Natural killer cell treated with Interleukin-12 subunit alpha and Interleukin-12 subunit beta and Interleukin-15 and Interleukin-18, amount 100 ng/mL, for 72 hours (primary cell): ENCODE results near the gene ZNRF3. TPM values are rescaled to one million over a fixed set of nuclear protein-coding genes. Genes with fewer than 3 reads are reported as not detected.

ENCODE experiments used
- ATAC-seq, 2 donors: fragments of 150-1000 bp; cut with Tn5 transposase in 1 of 2; sonication (Bioruptor Pico), chemical (Tn5 transposase) in 1 of 2; 2 replicates each; pipeline ENCODE4 v1.10.0; 2021
- DNase-seq: peaks from one replicate; pipeline ENCODE4 v3.0.0; 2022; ENCODE audit warnings: low spot score
- H3K27ac Mint-ChIP-seq, 2 donors: 1 replicate in 1 of 2; 2 replicates in 1 of 2; pipeline ENCODE4 v1.8.0; 2022; ENCODE audit warnings: mixed read lengths in 2 of 2, mild to moderate bottlenecking in 1 of 2, moderate library complexity in 1 of 2
- H3K27me3 Mint-ChIP-seq, 2 donors: 1 replicate in 1 of 2; 2 replicates in 1 of 2; pipeline ENCODE4 v1.8.0; 2022; ENCODE audit warnings: mixed read lengths in 2 of 2
- H3K36me3 Mint-ChIP-seq: one replicate; pipeline ENCODE4 v1.8.0; 2022; ENCODE audit warnings: mixed read lengths
- H3K4me1 Mint-ChIP-seq, 2 donors: 1 replicate in 1 of 2; 2 replicates in 1 of 2; pipeline ENCODE4 v1.8.0; 2022; ENCODE audit warnings: low read depth in 2 of 2, mixed read lengths in 2 of 2, mild to moderate bottlenecking in 1 of 2
- H3K4me3 Mint-ChIP-seq: one replicate; pipeline ENCODE4 v1.8.0; 2022; ENCODE audit warnings: mixed read lengths
- H3K9me3 Mint-ChIP-seq: 2 replicates; pipeline ENCODE4 v1.8.0; 2022; ENCODE audit warnings: mixed read lengths
- total RNA-seq, 2 donors: library from RNA; stranded (reverse); gene quantifications; one replicate each; pipeline ENCODE4 v1.2.3, GENCODE V29; 2022

The ZNRF3 gene
- total RNA-seq, 2 donors from 2014 or later, result 0.61 to 0.64 TPM

DNA sequence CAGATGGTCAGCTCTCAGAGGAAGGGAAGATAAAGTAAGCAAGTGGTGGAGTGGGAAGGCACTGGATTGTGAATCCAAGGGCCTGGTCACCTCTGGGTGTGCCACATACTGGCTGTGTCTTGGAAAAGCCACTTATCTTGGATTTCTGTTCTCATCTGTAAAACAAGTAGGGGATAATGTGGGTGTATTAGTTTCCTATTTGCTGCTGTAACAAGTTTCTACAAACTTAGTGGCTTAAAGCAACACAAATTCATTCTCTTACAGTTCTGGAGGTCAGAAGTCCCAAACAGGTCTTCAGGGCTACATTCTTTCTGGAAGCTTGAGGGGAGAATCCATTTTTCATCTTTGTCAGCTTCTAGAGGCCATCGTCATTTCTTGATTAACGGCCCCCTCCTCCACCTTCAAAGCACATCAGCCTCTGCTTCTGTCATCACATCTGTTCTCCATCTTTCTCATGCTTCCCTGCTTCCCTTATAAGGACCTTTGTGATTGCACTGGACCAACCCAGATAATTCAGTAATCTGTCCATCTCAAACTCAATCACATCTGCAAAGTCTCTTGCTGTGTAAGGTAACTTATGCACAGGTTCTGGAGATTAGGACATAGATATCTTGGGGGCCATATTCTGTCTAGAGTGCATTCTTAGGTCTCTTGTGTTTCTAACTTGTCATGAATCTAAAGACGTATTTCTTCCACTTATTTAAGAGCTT lies 102.4 kb downstream of the ZNRF3 start:
- Mint-ChIP-seq H3K27ac (no peak overlapping the region), H3K4me1 (peaks cover 4 to 6% of the 10 kb centered on the region in 2 donors), H3K9me3 (no peaks in the 10 kb centered on the region), H3K36me3 (peaks cover 7% of the 10 kb centered on the region), H3K4me3 (no peak overlapping the region), H3K27me3 (peaks cover 22 to 28% of the 10 kb centered on the region in 2 donors)
- ATAC-seq, result no peak
- no peak for DNase-seq

DNA sequence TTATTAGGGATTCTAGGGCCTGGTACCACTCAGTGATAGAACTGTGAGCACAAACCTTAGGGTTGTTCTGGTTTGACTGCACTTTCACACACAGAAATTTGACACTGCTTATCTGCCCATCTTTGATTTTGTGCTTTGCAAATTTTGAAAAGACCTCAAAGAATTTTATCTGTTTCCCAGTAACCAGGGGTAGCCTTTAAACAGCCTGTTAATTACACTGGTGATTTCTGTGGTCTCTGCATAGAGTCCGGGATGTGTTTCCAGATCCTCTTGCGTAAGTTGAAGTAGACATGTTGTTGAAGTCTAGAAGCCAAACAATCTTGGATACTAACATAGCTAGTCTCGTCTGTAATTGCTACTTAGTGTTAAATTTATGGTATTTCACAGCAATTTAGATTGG lies 103.0 kb downstream of the ZNRF3 start:
- Mint-ChIP-seq H3K4me3 (no peak overlapping the region), H3K36me3 (peaks cover 7% of the 10 kb centered on the region), H3K4me1 (peaks cover 4 to 6% of the 10 kb centered on the region in 2 donors), H3K9me3 (no peaks in the 10 kb centered on the region), H3K27me3 (peaks cover 22 to 25% of the 10 kb centered on the region in 2 donors), H3K27ac (no peak overlapping the region)
- no peak for ATAC-seq
- no peak for DNase-seq

DNA sequence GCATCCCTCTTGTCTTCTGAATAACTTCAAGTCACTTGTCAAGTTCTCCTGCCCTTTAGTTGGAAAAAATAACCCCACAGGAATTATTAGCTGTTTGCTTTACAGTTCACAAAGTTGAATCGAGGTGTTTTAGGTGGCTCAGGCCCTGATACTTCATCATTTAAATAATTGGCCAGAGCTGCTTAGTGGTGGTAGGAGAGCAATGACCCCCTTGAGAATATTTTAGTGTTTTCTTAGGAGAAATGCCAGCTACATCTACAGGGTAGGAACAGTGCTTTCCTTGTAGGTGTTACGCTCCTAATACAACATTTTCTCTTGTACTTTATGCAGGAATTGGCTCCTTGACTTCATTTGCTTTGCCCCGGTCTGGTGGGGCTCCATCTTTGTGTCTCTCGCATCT lies 105.1 kb downstream of the ZNRF3 start:
- no peak overlapping the region for H3K27ac Mint-ChIP-seq
- H3K9me3 Mint-ChIP-seq, result no peaks in the 10 kb centered on the region
- ATAC-seq (no peak), DNase-seq (no peak)
- peaks cover 7% of the 10 kb centered on the region for H3K36me3 Mint-ChIP-seq
- peaks cover 2 to 6% of the 10 kb centered on the region in 2 donors for H3K4me1 Mint-ChIP-seq
- no peak overlapping the region for H3K4me3 Mint-ChIP-seq
- H3K27me3 Mint-ChIP-seq, result peaks cover 17 to 29% of the 10 kb centered on the region in 2 donors

DNA sequence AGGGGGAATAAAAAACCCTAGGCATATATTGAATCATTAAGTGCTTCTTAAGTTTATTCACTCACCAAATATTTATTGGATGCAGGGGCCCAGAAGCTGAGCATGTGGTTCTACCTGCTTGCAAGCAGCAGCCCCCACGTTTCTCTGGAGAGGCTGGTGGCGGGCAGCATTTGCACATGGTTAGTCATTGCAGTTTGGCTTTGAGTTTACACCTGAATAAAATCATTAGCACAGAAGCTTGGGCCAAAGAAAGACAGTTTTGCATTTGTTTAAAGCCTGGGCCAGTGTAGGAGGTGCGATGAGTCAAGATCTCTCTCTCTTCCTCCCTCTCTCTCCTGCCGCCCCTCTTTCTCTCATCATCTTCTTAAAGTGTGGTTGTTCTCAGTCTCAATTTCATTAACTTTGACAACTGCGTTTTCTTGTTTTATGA lies 105.7 kb downstream of the ZNRF3 start:
- H3K27me3 Mint-ChIP-seq, result peaks cover 15 to 26% of the 10 kb centered on the region in 2 donors
- H3K36me3 Mint-ChIP-seq, result peaks cover 7% of the 10 kb centered on the region
- no peak for DNase-seq

DNA sequence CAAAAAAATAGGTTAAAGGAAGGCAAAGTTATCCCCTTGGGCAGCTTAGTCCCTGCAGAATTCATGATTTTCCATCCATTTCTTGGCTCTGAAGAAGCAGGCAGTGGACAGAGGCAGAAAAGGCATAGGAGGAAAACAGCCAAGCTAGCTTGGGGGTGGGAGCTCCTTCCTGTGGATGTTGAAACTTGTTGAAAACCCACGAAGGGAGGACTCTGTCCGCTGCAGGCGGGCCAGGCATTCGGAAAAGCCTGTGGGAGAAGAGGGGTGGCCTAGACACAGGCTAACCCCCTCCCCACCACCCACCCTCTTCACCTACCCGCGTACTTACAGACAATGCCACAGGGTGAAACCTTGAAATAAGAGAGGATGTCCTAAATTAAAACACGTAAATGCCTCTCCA lies 106.1 kb downstream of the ZNRF3 start:
- H3K27ac Mint-ChIP-seq, result no peak overlapping the region

More for the DNA sequence above, 105.7 kb downstream of the ZNRF3 start:
- H3K9me3 Mint-ChIP-seq, result no peaks in the 10 kb centered on the region
- H3K27ac Mint-ChIP-seq, result no peak overlapping the region
- H3K4me1 Mint-ChIP-seq, result peaks cover 0 to 5% of the 10 kb centered on the region in 2 donors
- no peak overlapping the region for H3K4me3 Mint-ChIP-seq
- no peak for ATAC-seq

DNA sequence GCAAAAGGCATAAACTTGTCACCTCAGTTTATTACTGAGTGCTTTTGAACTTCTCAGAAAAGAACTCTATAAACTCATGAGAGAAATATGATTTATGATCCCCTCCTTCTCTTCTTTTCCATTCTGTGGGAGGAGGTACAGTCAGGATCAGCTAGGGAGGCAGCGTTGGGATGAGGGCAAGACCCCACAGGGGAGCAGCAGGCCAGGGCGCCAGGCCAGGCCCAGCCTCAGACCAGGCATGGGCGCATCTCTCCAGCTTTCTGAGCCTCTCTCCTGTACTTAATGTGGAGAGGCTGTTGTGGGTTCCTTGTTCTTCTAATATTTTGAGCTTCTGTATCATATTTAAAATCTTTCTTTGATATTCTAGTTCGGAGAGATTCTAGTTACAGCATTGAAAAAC lies 106.5 kb downstream of the ZNRF3 start:
- peaks cover 7% of the 10 kb centered on the region for H3K36me3 Mint-ChIP-seq
- no peak overlapping the region for H3K4me3 Mint-ChIP-seq
- no peak for DNase-seq
- no peak for ATAC-seq
- no peaks in the 10 kb centered on the region for H3K4me1 Mint-ChIP-seq
- H3K9me3 Mint-ChIP-seq, result no peaks in the 10 kb centered on the region
- no peak overlapping the region for H3K27ac Mint-ChIP-seq
- peaks cover 14 to 30% of the 10 kb centered on the region in 2 donors for H3K27me3 Mint-ChIP-seq

More for the DNA sequence above, 106.1 kb downstream of the ZNRF3 start:
- Mint-ChIP-seq H3K4me3 (no peak overlapping the region), H3K27me3 (peaks cover 13 to 27% of the 10 kb centered on the region in 2 donors), H3K9me3 (no peaks in the 10 kb centered on the region), H3K4me1 (peaks cover 0 to under 1% of the 10 kb centered on the region in 2 donors), H3K36me3 (peaks cover 7% of the 10 kb centered on the region)
- DNase-seq, result no peak
- no peak for ATAC-seq

DNA sequence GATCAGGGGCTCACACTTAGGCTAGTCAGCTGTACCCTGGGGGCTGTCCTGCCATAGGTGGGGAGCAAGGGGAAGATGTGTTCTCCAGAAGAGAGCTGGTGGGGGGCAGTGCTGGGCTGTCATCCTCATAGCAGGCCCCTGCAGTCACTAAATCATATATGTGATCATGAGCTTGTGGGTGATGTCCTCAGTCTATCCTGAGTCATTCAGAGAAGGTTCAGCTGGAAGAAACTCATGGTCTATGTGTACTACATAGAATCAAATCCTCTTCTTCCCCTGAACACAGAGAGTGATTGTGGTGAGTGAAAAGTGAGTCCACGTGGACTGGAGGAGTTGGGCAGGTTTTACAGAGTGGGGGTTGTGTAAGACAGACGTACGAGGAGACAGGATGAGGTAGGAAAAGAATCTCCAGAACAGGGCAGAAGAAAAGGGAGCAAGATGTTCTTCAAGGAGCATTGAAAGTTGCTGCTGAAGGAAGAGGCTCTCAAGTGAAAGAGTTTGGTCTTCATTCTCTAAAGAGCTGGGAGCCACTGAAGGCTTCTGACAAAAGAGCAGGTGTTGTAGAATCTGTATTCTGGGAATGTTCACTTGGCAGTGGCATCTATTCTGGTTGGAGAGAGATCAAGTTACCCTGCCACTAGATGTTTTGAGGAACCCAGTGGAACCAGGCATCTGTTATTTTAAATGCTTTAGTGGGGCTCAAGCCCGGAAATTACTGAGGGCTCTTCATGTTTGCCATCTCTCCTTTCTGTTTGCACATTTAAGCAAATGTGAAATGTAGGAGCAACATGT lies 109.4 kb downstream of the ZNRF3 start:
- DNase-seq (no peak), ATAC-seq (no peak)
- Mint-ChIP-seq H3K4me3 (no peak overlapping the region), H3K27me3 (peaks cover 11 to 14% of the 10 kb centered on the region in 2 donors), H3K4me1 (no peaks in the 10 kb centered on the region), H3K36me3 (no peaks in the 10 kb centered on the region), H3K9me3 (no peaks in the 10 kb centered on the region), H3K27ac (no peak overlapping the region)

DNA sequence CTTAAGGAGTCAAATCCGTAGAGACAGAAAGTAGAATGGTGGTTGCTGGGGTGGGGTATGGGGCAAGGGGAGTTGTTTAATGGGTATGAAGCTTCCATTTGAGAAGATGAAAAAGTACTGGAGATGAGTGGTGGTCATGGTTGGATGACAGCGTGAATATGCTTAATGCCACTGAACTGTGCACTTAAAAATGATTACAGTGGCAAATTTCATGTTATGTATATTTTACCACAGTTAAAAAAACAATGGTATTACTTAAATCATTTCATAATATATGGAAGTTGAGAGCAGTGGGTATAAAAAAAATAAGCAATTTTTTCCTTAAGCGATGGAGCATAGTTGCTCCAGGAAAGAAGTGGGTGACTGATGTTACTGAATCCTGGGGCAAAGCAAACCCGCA lies 111.2 kb downstream of the ZNRF3 start:
- no peaks in the 10 kb centered on the region for H3K4me1 Mint-ChIP-seq
- H3K9me3 Mint-ChIP-seq, result no peaks in the 10 kb centered on the region
- no peak for ATAC-seq
- no peak overlapping the region for H3K27ac Mint-ChIP-seq
- H3K4me3 Mint-ChIP-seq, result no peak overlapping the region
- no peaks in the 10 kb centered on the region for H3K36me3 Mint-ChIP-seq
- H3K27me3 Mint-ChIP-seq, result peaks cover 14 to 15% of the 10 kb centered on the region in 2 donors
- DNase-seq, result no peak

DNA sequence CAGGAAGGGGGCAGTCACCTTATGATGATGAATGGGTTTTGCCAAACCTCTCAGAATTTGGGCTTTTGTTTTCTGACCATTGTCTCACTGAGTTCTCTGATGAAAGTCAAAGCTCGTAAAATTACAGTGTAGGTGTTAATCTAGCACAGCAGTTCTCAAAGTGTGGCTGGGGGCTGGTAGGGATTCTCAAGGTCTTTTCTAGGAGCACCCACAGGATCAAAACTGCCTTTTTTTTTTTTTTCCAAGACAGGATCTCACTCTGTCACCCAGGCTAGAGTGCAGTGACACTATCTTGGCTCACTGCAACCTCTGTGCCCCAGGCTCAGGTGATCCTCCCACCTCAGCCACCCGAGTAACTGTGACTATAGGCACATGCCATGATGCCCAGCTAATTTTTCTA lies 112.2 kb downstream of the ZNRF3 start:
- Mint-ChIP-seq H3K36me3 (no peaks in the 10 kb centered on the region), H3K4me1 (no peaks in the 10 kb centered on the region), H3K4me3 (no peak overlapping the region), H3K27ac (no peak overlapping the region), H3K27me3 (peaks cover 14 to 15% of the 10 kb centered on the region in 2 donors), H3K9me3 (no peaks in the 10 kb centered on the region)
- ATAC-seq (no peak), DNase-seq (no peak)

DNA sequence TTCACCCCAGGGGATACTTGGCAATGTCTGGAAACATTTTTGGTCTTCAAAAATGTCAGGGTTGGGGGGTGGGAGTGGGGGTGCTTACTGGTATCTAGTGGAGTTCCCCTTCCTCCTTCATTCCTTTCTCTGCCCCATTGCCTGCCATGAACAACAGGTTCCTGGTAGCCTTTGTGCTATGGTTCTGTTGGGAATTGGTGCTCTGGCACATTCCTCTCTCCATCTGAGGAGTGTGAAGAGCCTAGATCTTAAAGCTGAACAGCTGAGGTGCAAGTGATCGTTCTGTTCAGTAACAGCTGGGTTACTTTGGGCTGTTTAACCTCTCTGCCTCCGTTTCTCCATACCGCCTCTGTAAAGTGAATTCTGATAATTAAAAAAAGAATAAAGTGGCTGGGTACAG lies 114.0 kb downstream of the ZNRF3 start:
- no peaks in the 10 kb centered on the region for H3K36me3 Mint-ChIP-seq
- ATAC-seq, result no peak
- H3K27ac Mint-ChIP-seq, result no peak overlapping the region

DNA sequence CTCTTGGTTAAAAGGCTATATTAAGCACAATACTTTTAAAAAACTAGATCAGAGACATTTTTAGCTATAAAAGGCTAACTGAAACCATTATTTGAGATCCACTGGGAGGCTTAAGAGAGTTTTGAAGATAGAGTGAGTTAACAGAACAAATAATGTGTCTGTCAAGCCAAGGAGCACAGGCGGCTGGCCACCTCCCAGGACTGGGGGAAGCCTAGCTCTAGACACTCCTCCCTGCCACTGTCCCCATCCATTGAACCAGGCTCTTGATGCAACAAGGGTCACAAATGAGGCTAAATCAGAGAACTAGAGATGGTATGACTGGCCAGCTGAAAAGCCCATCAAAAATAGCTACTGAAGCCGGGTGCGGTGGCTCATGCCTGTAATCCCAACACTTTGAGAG lies 115.3 kb downstream of the ZNRF3 start:
- Mint-ChIP-seq H3K36me3 (no peaks in the 10 kb centered on the region), H3K4me3 (no peak overlapping the region), H3K27ac (no peak overlapping the region), H3K9me3 (no peaks in the 10 kb centered on the region), H3K4me1 (no peaks in the 10 kb centered on the region), H3K27me3 (peaks cover 6 to 14% of the 10 kb centered on the region in 2 donors)
- ATAC-seq, result no peak
- DNase-seq, result no peak

More for the DNA sequence above, 114.0 kb downstream of the ZNRF3 start:
- Mint-ChIP-seq H3K4me3 (no peak overlapping the region), H3K27me3 (peaks cover 14 to 16% of the 10 kb centered on the region in 2 donors), H3K9me3 (no peaks in the 10 kb centered on the region), H3K4me1 (no peaks in the 10 kb centered on the region)
- DNase-seq, result no peak

DNA sequence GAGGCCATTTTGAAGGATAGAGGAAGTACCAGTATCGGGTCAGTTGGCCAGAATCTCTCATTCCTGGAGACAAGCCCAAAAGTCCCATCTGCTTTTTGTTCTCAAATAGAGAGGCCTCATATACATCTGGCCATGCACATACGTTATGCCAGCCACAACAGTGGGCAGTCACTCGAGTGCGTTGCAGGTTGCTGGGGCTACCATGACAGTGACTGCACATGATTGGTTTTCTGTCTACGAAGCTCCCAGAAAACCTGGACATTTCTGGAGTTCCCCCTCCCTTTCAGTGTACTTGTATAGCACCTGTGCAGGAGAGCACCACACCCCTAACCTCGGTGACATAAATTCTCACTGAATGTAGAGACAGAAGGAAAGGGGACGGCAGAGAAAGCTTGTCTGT lies 116.1 kb downstream of the ZNRF3 start:
- DNase-seq (no peak), ATAC-seq (no peak)
- Mint-ChIP-seq H3K4me3 (no peak overlapping the region), H3K9me3 (no peaks in the 10 kb centered on the region), H3K4me1 (no peaks in the 10 kb centered on the region), H3K27me3 (peaks cover 5 to 16% of the 10 kb centered on the region in 2 donors), H3K36me3 (no peaks in the 10 kb centered on the region), H3K27ac (no peak overlapping the region)

DNA sequence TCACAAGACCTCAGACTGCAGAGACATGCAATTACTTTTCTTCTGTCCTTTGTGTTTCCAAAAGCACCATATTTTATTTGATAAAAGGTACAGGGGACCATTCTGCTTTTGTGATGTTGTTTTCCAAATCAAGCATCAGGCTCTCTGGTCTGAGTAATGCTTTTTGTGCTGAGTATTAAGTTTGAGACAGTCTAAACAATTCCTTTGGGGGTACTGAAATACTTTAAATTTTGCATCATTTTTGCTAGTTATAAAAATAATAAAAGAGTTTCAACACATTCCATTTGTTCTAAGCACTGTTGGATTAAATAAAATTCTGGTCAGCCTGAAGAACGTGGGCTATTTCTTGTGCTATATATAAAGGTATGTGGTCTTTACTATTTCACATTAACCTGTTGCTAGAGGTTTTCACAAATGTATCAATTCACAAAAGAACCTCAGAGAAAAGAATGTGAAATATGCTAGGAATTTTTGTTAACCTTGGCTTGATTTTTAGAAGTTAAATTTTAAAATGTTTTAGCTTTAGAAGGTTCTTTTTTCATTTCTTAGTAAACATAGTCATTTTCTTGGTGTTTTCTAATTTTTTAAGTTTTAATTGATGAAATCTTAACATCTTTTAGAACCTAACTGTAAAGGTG lies 116.7 kb downstream of the ZNRF3 start:
- Mint-ChIP-seq H3K4me1 (no peaks in the 10 kb centered on the region), H3K27me3 (peaks cover 2 to 17% of the 10 kb centered on the region in 2 donors), H3K4me3 (no peak overlapping the region), H3K36me3 (no peaks in the 10 kb centered on the region), H3K9me3 (no peaks in the 10 kb centered on the region), H3K27ac (no peak overlapping the region)
- ATAC-seq, result no peak
- no peak for DNase-seq

DNA sequence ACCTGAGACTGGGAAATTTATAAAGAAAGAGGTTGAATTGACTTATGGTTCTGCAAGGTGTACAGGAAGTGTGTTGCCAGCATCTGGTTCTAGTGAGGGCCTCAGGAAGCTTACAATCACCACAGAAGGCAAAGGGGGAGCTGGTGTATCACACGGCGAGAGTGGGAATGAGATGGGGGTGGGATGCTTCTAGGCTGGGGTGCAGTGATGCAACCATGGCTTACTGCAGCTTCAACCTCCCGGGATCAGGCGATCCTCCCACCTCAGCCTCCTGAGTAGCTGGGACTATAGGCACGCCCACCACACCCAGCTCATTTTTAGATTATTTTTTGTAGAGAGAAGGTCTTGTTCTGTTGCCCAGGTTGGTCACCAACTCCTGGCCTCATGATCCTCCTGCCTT lies 117.3 kb downstream of the ZNRF3 start:
- Mint-ChIP-seq H3K27ac (no peak overlapping the region), H3K9me3 (no peaks in the 10 kb centered on the region), H3K4me1 (no peaks in the 10 kb centered on the region), H3K27me3 (peaks cover 8 to 23% of the 10 kb centered on the region in 2 donors), H3K4me3 (no peak overlapping the region), H3K36me3 (no peaks in the 10 kb centered on the region)
- ATAC-seq (no peak), DNase-seq (no peak)
